DOHH2 (cell line): ENCODE data around the gene LRTM2.

Source experiments
- H3F3A ChIP-seq: fragments of 200-600 bp; sonication (generic), shearing (Covaris generic); 2 replicates; pipeline ENCODE4 v1.6.0; 2016; ENCODE audit warnings: antibody characterized with exemption, mild to moderate bottlenecking; ENCODE audit not compliant: control insufficient read depth, insufficient read depth
- H3K27ac ChIP-seq: fragments of 200-600 bp; sonication (generic); 2 replicates; pipeline ENCODE4 v1.5.1; 2014; ENCODE audit warnings: low read depth, mild to moderate bottlenecking, low read length, moderate library complexity
- H3K27me3 ChIP-seq: fragments of 200-600 bp; sonication (generic); 2 replicates; pipeline ENCODE4 v1.6.1; 2014; ENCODE audit warnings: mild to moderate bottlenecking, low read length, mixed read lengths; ENCODE audit not compliant: control insufficient read depth
- H3K36me3 ChIP-seq: fragments of 200-600 bp; sonication (generic); 2 replicates; pipeline ENCODE4 v1.6.1; 2014; ENCODE audit warnings: mild to moderate bottlenecking, low read length, moderate library complexity, mixed read lengths; ENCODE audit not compliant: control insufficient read depth
- H3K4me1 ChIP-seq: fragments of 200-600 bp; sonication (generic); 2 replicates; pipeline ENCODE4 v1.6.1; 2014; ENCODE audit warnings: mild to moderate bottlenecking, low read length, mixed read lengths; ENCODE audit not compliant: control insufficient read depth
- H3K4me2 ChIP-seq: fragments of 200-600 bp; sonication (generic); 2 replicates; pipeline ENCODE4 v1.6.0; 2014; ENCODE audit warnings: mild to moderate bottlenecking, low read length, moderate library complexity
- H3K4me3 ChIP-seq: fragments of 200-600 bp; sonication (generic); 2 replicates; pipeline ENCODE4 v1.5.1; 2014; ENCODE audit warnings: mild to moderate bottlenecking, low read length, mixed read lengths
- H3K79me2 ChIP-seq: fragments of 200-600 bp; sonication (generic); 2 replicates; pipeline ENCODE4 v1.6.1; 2014; ENCODE audit warnings: mild to moderate bottlenecking, low read length, mixed read lengths; ENCODE audit not compliant: control insufficient read depth
- H3K9me2 ChIP-seq: fragments of 200-600 bp; sonication (generic); replicated peaks from 2 replicates; pipeline ENCODE4 v1.6.1; 2014; ENCODE audit warnings: mild to moderate bottlenecking, low read length, mixed read lengths; ENCODE audit not compliant: control insufficient read depth
- H3K9me3 ChIP-seq: fragments of 200-600 bp; sonication (generic); 2 replicates; pipeline ENCODE4 v1.6.1; 2014; ENCODE audit warnings: antibody characterized with exemption, low read length, mixed read lengths; ENCODE audit not compliant: control insufficient read depth, insufficient read depth
- H4K20me1 ChIP-seq: fragments of 200-600 bp; sonication (generic); 2 replicates; pipeline ENCODE4 v1.6.0; 2014; ENCODE audit warnings: low read depth, mild to moderate bottlenecking, antibody characterized with exemption, low read length, moderate library complexity; ENCODE audit not compliant: control insufficient read depth, insufficient read depth
- CTCF ChIP-seq: fragments of 200-600 bp; sonication (generic); IDR thresholded peaks from one replicate; pipeline ENCODE4 v1.5.1; 2014; ENCODE audit warnings: antibody characterized with exemption, mild to moderate bottlenecking, low read depth, low read length; ENCODE audit not compliant: poor library complexity, severe bottlenecking
- EZH2phosphoT487 ChIP-seq: fragments of 200-600 bp; sonication (generic); IDR thresholded peaks from 2 replicates; pipeline ENCODE4 v1.6.1; 2017; ENCODE audit warnings: borderline replicate concordance, mild to moderate bottlenecking, antibody characterized with exemption, low read length, moderate library complexity, mixed read lengths

The LRTM2 gene

DNA sequence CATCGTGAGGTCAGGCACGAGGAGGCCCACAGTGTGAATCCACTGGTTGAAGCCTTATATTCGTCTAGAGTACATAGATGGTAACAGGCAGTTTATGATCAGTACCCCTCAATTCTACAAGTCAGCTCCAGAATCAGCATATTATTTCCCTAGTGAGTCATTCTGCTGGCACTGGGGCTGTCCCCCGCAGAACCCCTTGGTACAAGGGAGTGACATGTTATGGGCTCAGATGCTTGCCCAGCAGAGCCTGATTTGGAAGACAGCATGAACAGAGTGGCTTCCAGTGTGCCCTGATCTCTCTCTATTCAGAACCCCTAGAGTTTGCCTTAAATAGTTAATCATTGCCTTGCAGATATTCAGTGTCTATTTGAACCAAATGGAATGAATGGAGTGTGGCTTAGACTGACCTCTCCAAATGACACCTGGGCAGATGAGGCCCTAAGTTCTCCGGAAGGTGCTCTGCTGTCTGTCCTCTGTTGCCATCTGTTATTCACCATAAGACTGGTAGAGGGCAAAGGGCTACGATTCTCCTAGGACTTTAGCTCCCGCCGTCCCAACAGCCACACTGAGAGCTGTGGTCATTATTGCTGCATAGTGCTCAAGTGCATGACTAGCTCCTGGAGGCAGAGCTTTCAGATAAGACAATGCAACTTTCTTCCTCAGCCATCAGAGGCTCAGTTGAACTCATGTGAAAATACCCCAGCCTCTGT lies 57.0 kb downstream of the LRTM2 start:
- Histone ChIP-seq H3F3A (no peaks in the 10 kb centered on the region), H3K27ac (no peak overlapping the region), H3K4me3 (no peak overlapping the region), H4K20me1 (no peaks in the 10 kb centered on the region), H3K9me2 (no peaks in the 10 kb centered on the region), H3K9me3 (no peaks in the 10 kb centered on the region), H3K4me1 (no peaks in the 10 kb centered on the region), H3K4me2 (no peak overlapping the region), H3K79me2 (no peaks in the 10 kb centered on the region), H3K27me3 (peaks cover 21% of the 10 kb centered on the region; the same call in 1 of the 2 replicates), H3K36me3 (no peaks in the 10 kb centered on the region)
- TF ChIP-seq CTCF (no peak), EZH2phosphoT487 (no peak)

DNA sequence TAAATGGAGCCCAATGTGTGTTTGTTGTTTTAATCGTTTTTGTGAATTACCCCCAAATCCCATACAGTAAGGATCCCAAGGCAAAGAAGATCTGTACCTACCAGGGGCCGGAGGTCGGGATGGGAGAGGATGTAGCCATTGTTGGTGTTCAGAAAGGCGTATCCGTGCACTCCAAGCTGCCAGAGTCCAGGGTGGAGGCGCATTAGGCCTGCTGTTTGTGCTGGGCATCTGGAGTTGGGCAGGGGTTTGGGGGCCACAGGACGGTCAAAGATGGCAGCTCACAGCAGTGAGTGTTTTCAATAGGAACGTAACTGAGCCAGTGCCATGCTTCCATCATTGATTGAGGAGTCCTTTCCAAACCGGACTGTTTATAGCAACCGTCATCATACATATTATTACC lies 57.8 kb downstream of the LRTM2 start:
- H3F3A ChIP-seq, result no peaks in the 10 kb centered on the region
- no peak overlapping the region for H3K27ac ChIP-seq
- H3K9me3 ChIP-seq, result no peaks in the 10 kb centered on the region
- H3K36me3 ChIP-seq, result no peaks in the 10 kb centered on the region
- no peak overlapping the region for H3K4me3 ChIP-seq
- H4K20me1 ChIP-seq, result no peaks in the 10 kb centered on the region
- H3K79me2 ChIP-seq, result no peaks in the 10 kb centered on the region
- H3K27me3 ChIP-seq, result peaks cover 21% of the 10 kb centered on the region; the same call in 1 of the 2 replicates
- no peaks in the 10 kb centered on the region for H3K4me1 ChIP-seq
- no peak overlapping the region for H3K4me2 ChIP-seq
- TF ChIP-seq CTCF (no peak), EZH2phosphoT487 (no peak)
- H3K9me2 ChIP-seq, result no peaks in the 10 kb centered on the region

GRCh38 chr12:1878695-1879094 lies 58.3 kb downstream of the LRTM2 start:
- TF ChIP-seq EZH2phosphoT487 (no peak), CTCF (no peak)
- H4K20me1 ChIP-seq, result no peaks in the 10 kb centered on the region
- no peaks in the 10 kb centered on the region for H3K36me3 ChIP-seq
- H3K79me2 ChIP-seq, result no peaks in the 10 kb centered on the region
- peaks cover 20% of the 10 kb centered on the region; the same call in 1 of the 2 replicates for H3K27me3 ChIP-seq
- no peaks in the 10 kb centered on the region for H3K9me2 ChIP-seq
- no peaks in the 10 kb centered on the region for H3K9me3 ChIP-seq
- no peak overlapping the region for H3K4me3 ChIP-seq
- no peak overlapping the region for H3K27ac ChIP-seq
- H3F3A ChIP-seq, result no peaks in the 10 kb centered on the region
- H3K4me2 ChIP-seq, result no peak overlapping the region
- no peaks in the 10 kb centered on the region for H3K4me1 ChIP-seq
